GM18870 (cell line): Measurements from ENCODE around the gene DISP2.

ENCODE experiments used
- ATAC-seq: cut with Tn5 transposase; IDR thresholded peaks from one replicate; pipeline ENCODE4 v1.9.1; 2021; ENCODE audit warnings: moderate library complexity; ENCODE audit not compliant: unreplicated experiment

Gene DISP2

GRCh38 chr15:40361640-40362039, 3.6 kb downstream of the DISP2 start:
- no peak for ATAC-seq

DNA sequence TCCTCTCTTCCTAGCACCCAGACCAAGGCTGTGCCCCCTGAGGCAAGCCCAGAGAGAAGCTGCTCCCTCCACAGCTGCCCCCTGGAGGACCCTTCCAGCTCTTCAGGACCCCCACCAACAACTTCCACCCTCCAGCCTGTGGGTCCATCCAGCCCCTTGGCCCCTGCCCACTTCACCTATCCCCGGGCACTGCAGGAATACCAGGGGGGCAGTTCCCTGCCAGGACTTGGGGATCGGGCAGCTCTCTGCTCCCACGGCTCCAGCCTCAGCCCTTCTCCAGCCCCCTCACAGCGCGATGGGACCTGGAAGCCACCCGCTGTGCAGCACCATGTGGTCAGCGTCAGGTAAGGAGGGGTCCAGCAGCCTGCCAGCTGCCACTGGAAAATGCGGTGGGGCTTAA, 5.6 kb downstream of the DISP2 start:
- no peak for ATAC-seq

- ATAC-seq, result no peak
These were observed 6.2 kb downstream of the DISP2 start for GRCh38 chr15:40364251-40364650.

DNA sequence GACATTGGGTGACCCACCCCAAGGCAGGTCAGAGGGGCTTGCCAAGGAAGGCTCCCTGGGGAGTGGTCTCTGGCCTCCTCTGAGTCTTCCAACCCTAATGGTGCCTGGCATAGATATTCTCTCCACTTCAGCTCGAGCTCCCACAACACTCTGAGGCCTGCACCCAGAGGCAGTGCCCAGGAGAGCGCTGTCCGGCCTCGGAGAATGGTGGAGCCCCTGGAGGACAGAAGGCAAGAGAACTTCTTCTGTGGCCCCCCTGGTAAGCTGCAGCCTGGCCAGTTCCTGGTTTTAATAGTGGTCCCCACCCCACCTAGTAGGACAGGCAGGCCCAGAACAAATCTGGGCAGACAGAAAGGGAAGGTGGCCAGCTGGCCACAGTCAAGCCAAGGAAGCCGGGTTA, 7.0 kb downstream of the DISP2 start:
- ATAC-seq, result no peak

GRCh38 chr15:40365624-40366456, 7.8 kb downstream of the DISP2 start:
- ATAC-seq, result no peak

- no peak for ATAC-seq
These were observed 8.7 kb downstream of the DISP2 start for GRCh38 chr15:40366457-40367370.

GRCh38 chr15:40367371-40367685, 9.3 kb downstream of the DISP2 start:
- no peak for ATAC-seq

- peak; percentile 83 for ATAC-seq
These were observed 9.9 kb downstream of the DISP2 start for GRCh38 chr15:40367686-40368611.

DNA sequence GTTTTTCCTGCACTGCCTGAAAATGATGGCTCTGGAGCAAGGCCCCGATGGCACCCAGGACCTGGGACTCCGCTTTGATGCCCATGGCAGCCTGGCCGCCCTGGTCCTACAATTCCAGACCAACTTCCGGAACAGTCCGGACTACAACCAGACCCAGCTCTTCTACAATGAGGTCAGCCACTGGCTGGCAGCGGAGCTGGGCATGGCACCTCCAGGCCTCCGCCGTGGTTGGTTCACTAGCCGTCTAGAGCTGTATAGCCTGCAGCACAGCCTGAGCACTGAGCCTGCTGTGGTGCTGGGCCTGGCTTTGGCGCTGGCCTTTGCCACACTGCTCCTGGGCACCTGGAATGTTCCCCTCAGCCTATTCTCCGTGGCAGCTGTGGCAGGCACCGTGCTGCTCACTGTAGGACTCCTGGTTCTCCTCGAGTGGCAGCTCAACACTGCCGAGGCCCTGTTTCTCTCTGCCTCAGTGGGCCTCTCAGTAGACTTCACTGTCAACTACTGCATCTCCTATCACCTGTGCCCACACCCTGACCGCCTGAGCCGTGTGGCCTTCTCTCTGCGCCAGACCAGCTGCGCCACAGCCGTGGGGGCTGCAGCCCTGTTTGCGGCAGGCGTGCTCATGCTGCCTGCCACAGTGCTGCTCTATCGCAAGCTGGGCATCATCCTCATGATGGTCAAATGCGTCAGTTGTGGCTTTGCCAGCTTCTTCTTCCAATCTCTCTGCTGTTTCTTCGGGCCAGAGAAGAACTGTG, 10.9 kb downstream of the DISP2 start:
- no peak for ATAC-seq

DNA sequence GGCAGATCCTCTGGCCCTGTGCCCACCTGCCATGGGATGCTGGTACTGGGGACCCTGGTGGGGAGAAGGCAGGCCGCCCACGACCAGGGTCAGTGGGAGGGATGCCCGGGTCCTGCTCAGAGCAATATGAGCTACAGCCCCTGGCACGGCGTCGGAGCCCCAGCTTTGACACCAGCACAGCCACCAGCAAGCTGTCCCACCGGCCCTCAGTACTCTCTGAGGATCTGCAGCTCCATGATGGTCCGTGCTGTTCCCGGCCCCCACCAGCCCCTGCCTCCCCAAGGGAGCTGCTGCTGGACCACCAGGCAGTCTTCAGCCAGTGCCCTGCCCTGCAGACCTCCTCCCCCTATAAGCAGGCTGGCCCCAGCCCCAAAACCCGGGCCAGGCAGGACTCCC, 11.5 kb downstream of the DISP2 start:
- no peak for ATAC-seq

GRCh38 chr15:40369971-40370370, 12.0 kb downstream of the DISP2 start:
- no peak for ATAC-seq

DNA sequence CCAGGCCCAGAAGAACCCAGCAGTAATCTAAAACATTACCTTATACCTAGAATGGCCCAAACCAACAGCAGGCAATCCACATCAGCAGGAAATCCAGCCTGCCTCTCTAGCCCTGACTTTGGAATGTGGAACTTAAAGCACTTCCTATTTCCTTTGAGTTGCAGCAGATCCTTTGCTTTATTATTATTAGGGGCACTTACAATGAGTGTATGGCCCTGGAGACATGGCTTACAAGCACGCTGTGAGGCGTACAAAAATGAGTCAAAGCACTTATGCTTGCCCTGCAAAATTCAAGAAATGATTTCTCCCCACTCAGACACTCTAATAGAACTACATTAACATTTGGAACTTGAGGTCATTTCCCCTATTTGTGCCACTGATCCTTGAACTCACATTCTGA, 15.0 kb downstream of the DISP2 start:
- ATAC-seq, result no peak

GRCh38 chr15:40377606-40378005, 19.6 kb downstream of the DISP2 start:
- ATAC-seq, result no peak

DNA sequence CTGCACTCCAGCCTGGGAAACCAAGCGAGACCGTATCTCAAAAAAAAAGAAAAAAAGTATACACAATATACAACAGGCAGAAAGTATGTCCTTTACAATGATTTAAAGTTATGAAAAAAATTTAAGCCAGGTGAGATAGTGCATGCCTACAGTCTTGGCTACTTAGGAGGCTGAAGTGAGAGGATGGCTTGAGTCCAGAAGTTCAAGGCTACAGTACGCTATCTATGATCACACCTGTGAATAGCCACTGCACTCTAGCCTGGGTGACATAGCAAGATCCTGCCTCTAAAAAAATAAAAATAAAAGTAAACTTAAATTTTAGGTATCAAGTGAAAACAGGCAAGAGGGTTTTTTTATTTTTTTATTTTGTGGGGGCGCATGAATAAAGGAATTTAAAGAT, 21.4 kb downstream of the DISP2 start:
- ATAC-seq, result no peak

- ATAC-seq, result no peak
These were observed 21.8 kb downstream of the DISP2 start for GRCh38 chr15:40379853-40380252.

DNA sequence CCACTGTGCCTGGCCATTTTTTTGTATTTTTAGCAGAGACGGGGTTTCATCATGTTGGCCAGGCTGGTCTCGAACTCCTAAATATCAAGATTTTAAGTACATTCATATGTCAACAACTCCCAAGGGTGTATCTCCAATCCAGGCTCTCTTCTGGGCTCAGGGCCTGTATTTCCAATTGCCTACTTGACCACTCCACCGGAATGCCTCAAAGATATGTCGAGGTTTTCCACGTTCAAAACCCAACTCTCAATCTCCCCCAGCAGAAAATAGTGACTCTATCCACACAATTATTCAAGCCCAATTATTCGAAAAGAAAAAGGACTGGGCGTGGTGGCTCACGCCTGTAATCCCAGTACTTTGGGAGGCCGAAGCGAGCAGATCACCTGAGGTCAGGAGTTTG, 22.6 kb downstream of the DISP2 start:
- ATAC-seq, result no peak

- ATAC-seq, result no peak
These were observed 24.0 kb downstream of the DISP2 start for GRCh38 chr15:40381818-40382529.

DNA sequence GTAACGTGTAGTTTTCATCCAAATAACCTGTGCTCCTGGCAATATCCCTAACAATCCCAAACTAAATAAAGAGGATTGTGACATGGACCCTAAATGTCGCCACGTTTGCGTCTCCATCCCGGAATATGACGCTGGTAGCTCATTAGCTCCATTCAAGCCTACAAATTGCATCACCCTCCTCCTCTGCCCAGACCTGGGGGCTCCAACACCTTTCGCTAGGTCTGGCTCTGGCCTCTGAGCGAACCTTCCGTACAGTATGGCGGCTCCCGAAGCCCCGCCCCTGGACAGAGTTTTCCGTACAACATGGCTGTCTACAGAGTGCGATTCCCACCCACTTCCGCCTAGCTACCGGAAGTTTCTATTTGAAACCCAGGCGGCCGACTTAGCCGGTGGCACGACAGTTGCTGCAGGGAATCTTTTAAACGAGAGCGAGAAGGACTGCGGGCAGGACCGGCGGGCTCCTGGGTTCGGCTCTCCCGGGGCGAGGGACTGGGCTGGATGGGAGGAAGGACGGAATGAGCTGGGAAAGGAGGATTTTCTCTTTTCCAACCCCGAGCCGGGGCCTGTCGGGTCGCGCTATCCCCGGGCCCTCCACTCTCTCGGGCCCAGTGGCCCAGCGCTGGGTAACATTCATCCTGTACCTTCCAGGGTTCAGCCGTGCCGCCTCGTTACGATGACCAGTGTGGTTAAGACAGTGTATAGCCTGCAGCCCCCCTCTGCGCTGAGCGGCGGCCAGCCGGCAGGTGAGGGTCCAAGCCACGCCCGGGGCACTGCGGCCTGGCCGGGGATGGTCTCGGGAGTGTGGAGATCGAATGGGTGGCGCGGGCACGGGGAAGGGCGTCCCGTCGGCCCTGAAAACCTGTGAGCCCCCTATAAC, 24.8 kb downstream of the DISP2 start, which contains the start of gene KNSTRN:
Gene KNSTRN (plus strand): TSS at position 142 of the 877 bp plus-strand sequence. CDS start 115 bp downstream, at position 257.
- ATAC-seq, result peak; percentile 80

DNA sequence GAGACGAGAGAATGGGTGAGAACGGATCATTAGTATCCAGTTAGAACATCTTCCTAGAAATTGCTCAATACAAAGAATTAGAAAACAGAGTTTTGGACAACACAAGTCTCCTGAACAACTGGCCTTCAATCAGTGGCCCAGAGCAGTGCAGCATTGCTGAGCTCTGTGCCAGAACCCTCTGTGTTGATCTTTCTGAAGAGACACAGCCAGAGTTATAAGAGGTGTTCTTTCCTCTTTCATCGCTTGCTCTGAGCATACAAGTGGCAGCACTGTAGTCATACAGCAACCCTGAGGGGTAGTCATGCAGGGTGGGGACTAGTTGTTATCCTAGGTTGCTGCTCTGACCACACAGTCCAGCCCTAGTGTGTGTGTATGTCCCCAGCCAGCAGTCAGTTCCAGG, 28.5 kb downstream of the DISP2 start:
- no peak for ATAC-seq
